Hepatocyte (in vitro differentiated cells): ENCODE data around the gene SHROOM4. TPM values are rescaled to one million over a fixed set of nuclear protein-coding genes. Genes with fewer than 3 reads are reported as not detected.

Experiments used
- DNase-seq: peaks from one replicate; pipeline ENCODE4 v3.0.0-alpha.2; 2016; ENCODE audit warnings: low spot score
- H2AFZ ChIP-seq: fragments of 200-600 bp; sonication (generic); 2 replicates; pipeline ENCODE4 v1.6.0; 2016; ENCODE audit warnings: antibody characterized with exemption, mild to moderate bottlenecking
- H3K27ac ChIP-seq: fragments of 200-600 bp; sonication (generic); 2 replicates; pipeline ENCODE4 v1.5.1; 2016; ENCODE audit warnings: mild to moderate bottlenecking
- H3K27me3 ChIP-seq: fragments of 200-600 bp; sonication (generic); 2 replicates; pipeline ENCODE4 v1.6.1; 2016
- H3K36me3 ChIP-seq: fragments of 200-600 bp; sonication (generic); replicated peaks from 2 replicates; pipeline ENCODE4 v1.5.1; 2016; ENCODE audit warnings: low read depth; ENCODE audit not compliant: insufficient read depth
- H3K4me1 ChIP-seq: fragments of 200-600 bp; sonication (generic); 2 replicates; pipeline ENCODE4 v1.5.1; 2016; ENCODE audit warnings: mild to moderate bottlenecking, moderate library complexity; ENCODE audit not compliant: insufficient read depth
- H3K4me2 ChIP-seq: fragments of 200-600 bp; sonication (generic); 2 replicates; pipeline ENCODE4 v1.6.0; 2016
- H3K4me3 ChIP-seq: fragments of 200-600 bp; sonication (generic); 2 replicates; pipeline ENCODE4 v1.5.1; 2016; ENCODE audit warnings: mild to moderate bottlenecking
- H3K79me2 ChIP-seq: fragments of 200-600 bp; sonication (generic); 2 replicates; pipeline ENCODE4 v1.6.0; 2017; ENCODE audit warnings: mild to moderate bottlenecking
- H3K9me2 ChIP-seq: fragments of 200-600 bp; sonication (generic); replicated peaks from 2 replicates; pipeline ENCODE4 v1.6.0; 2017; ENCODE audit warnings: mild to moderate bottlenecking; ENCODE audit not compliant: insufficient read depth
- H3K9me3 ChIP-seq: fragments of 200-600 bp; sonication (generic); 2 replicates; pipeline ENCODE4 v1.5.1; 2016; ENCODE audit warnings: low read depth, mild to moderate bottlenecking
- H4K20me1 ChIP-seq: fragments of 200-600 bp; sonication (generic); 2 replicates; pipeline ENCODE4 v1.6.0; 2016; ENCODE audit warnings: mild to moderate bottlenecking; ENCODE audit not compliant: insufficient read depth, poor library complexity, severe bottlenecking
- CTCF ChIP-seq: fragments of 200-600 bp; sonication (generic); IDR thresholded peaks from 2 replicates; pipeline ENCODE4 v1.5.1; 2016; ENCODE audit warnings: antibody characterized with exemption, mild to moderate bottlenecking; ENCODE audit not compliant: poor library complexity
- EZH2 ChIP-seq: fragments of 200-600 bp; sonication (generic); IDR thresholded peaks from 2 replicates; pipeline ENCODE4 v1.6.1; 2016; ENCODE audit warnings: antibody characterized with exemption, mild to moderate bottlenecking, borderline replicate concordance
- EZH2phosphoT487 ChIP-seq: fragments of 200-600 bp; sonication (generic); IDR thresholded peaks from one replicate; pipeline ENCODE4 v1.6.1; 2018; ENCODE audit warnings: antibody characterized with exemption, mild to moderate bottlenecking, low read depth, moderate library complexity; ENCODE audit not compliant: unreplicated experiment, severe bottlenecking
- WGBS: methylation state at CpG from one replicate; pipeline ENCODE4 v1.1.6; 2016; ENCODE audit warnings: low lambda C conversion rate; ENCODE audit errors: missing lambda C conversion rate; 5-methylcytosine and 5-hydroxymethylcytosine counted together
- polyA plus RNA-seq: library from polyadenylated mRNA; unstranded; fragments of >200 nt; fragmentation: Nextera tagmentation; extraction: Ambion mirVana; gene quantifications from 2 replicates; pipeline ENCODE4 v1.2.1, GENCODE V29; 2016
- total RNA-seq: library from RNA; depleted of rRNA; stranded (reverse); fragments of >200 nt; gene quantifications from 2 replicates; pipeline ENCODE4 v1.2.3, GENCODE V29; 2014

Gene SHROOM4
- total and polyA plus RNA-seq, 2 experiments from 2014 or later: 1.6 to 7.1 TPM

- DNase-seq: no peak
- Histone ChIP-seq H3K4me2 (no peak overlapping the region), H3K4me3 (no peak overlapping the region), H3K4me1 (no peaks in the 10 kb centered on the region), H3K36me3 (no peaks in the 10 kb centered on the region), H3K79me2 (no peaks in the 10 kb centered on the region), H3K27ac (no peak overlapping the region), H3K27me3 (no peaks in the 10 kb centered on the region), H2AFZ (no peak overlapping the region), H3K9me2 (no peaks in the 10 kb centered on the region), H3K9me3 (no peaks in the 10 kb centered on the region), H4K20me1 (no peaks in the 10 kb centered on the region)
- WGBS: 81% methylated on average over 2 of the region's 2 CpGs
- TF ChIP-seq EZH2phosphoT487 (no peak), EZH2 (no peak), CTCF (no peak)
These were observed 25.7 kb upstream of the SHROOM4 start for GRCh38 chrX:50839730-50840129.

- H3K9me2 ChIP-seq: no peaks in the 10 kb centered on the region
- H3K36me3 ChIP-seq: no peaks in the 10 kb centered on the region
- DNase-seq: no peak
- no peak overlapping the region for H3K4me3 ChIP-seq
- TF ChIP-seq CTCF (no peak), EZH2phosphoT487 (no peak), EZH2 (no peak)
- H3K4me1 ChIP-seq: no peaks in the 10 kb centered on the region
- H3K4me2 ChIP-seq: no peak overlapping the region
- no peaks in the 10 kb centered on the region for H3K79me2 ChIP-seq
- no peak overlapping the region for H3K27ac ChIP-seq
- no peak overlapping the region for H2AFZ ChIP-seq
- H3K27me3 ChIP-seq: no peaks in the 10 kb centered on the region
- H3K9me3 ChIP-seq: no peaks in the 10 kb centered on the region
- H4K20me1 ChIP-seq: no peaks in the 10 kb centered on the region
- WGBS: 73% methylated on average over 5 of the region's 5 CpGs
These were observed 25.0 kb upstream of the SHROOM4 start for GRCh38 chrX:50838820-50839600.

GRCh38 chrX:50827996-50828395, 14.0 kb upstream of the SHROOM4 start:
- TF ChIP-seq CTCF: no peak
- TF ChIP-seq EZH2phosphoT487: no peak
- no peak for TF ChIP-seq EZH2
- peak overlapping the region; percentile 24 for H3K27ac ChIP-seq
- H3K9me2 ChIP-seq: no peaks in the 10 kb centered on the region
- H3K9me3 ChIP-seq: no peaks in the 10 kb centered on the region
- H4K20me1 ChIP-seq: no peaks in the 10 kb centered on the region
- no peak overlapping the region for H3K4me2 ChIP-seq
- H3K79me2 ChIP-seq: no peaks in the 10 kb centered on the region
- H3K4me3 ChIP-seq: no peak overlapping the region
- no peaks in the 10 kb centered on the region for H3K27me3 ChIP-seq
- no peak overlapping the region for H2AFZ ChIP-seq
- no peaks in the 10 kb centered on the region for H3K36me3 ChIP-seq
- DNase-seq: peak; percentile 30
- no peaks in the 10 kb centered on the region for H3K4me1 ChIP-seq
- WGBS: 44% methylated on average over 1 of the region's 1 CpG
